Suppressor macrophage treated with lipopolysaccharide for 4 hours (primary cell): ENCODE measurements around the gene WDR35.
"Not testable (repeated sequence)": the region's sequence is repeated elsewhere in the genome, so short reads cannot be mapped to it uniquely, and the experiment has no call there.

Experiments used
- DNase-seq: peaks from one replicate; pipeline ENCODE4 v3.0.0-alpha.2; 2020

The WDR35 gene

DNA sequence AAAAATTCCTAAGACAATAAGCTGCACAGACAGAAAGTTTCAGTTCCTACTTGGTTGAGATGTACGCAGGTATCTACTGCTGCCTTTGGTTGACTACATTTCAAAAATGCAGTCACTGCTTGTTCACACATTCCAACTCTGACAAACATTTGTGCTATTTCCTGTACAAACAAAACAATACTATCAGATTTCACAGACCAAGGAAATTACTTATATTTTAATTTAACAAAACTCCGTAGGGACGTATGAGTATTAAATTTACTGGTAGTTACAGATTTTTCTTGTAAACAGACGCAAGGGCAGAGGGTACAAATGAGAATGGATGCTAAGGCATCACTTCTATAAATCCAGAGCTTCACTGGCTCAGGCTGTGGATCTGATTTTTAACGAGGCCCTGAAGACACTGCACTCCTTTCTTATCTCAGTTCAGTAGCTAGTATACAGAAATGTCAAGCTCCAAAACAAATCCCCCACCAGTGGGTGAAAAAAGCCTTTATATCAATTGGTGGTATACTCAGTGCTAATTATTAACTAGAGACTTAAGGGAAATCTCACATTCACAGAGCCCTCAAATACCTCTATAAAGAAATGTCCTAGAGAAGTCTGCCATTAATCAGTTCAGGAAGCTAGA is 56.4 kb downstream of the WDR35 start:
- DNase-seq: no peak

GRCh38 chr2:19932928-19933327 is 57.0 kb downstream of the WDR35 start:
- no peak for DNase-seq

DNA sequence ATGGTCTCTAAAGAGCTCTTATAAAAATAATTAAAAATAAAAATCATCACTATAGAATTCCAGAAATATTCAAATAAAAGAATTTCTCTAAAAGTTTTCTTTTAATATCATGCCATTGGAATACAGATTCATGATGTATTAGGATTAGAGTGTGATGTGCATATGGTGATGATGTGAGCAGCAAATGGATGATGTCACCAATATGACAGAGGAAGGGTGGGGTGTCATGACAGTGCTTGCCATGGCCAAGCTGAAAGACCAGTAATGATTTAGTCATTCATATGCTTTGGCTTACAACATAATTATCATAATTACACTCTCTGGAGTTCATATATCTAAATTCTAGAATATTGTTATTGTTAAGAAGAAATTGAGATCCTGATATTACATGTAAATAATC is 60.7 kb downstream of the WDR35 start:
- DNase-seq: no peak

- DNase-seq: not testable (repeated sequence)
These were observed 62.1 kb downstream of the WDR35 start for GRCh38 chr2:19927816-19928215.

- DNase-seq: not testable (repeated sequence)
These were observed 65.4 kb downstream of the WDR35 start for GRCh38 chr2:19924526-19924925.

- DNase-seq: not testable (repeated sequence)
These were observed 67.7 kb downstream of the WDR35 start for GRCh38 chr2:19922188-19922587.

GRCh38 chr2:19916385-19916950 is 73.4 kb downstream of the WDR35 start:
- no peak for DNase-seq

DNA sequence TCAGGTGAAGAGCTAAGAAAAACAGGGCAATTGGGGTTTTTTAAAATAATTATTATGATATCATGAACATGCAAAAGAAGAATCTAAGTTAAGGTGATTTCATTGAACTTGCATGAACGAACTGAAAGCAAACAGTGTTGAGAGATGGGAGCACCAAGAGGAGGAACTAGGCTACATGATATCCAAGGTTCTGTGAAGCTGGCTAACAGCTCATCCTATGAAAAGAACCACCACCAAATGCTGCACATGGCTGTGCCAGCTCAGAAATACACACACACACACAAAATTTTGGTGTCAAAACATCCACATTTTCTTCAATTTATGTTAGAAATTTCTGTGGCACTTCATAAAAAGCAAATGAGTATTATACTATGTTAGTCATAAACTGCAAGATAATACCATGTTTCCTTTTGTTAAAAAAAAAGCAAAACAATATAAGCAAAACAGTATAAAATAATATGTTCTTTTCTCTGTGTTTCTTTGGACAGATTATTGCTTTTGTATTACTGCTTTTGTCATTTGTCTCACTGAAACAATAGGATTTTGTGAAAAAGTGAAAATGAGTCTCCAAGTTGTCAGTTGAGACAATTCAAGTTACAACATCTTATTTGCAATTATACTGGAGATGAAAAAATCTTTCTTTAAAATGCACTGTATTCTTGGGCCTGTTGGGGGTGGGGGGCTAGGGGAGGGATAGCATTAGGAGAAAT is 75.5 kb downstream of the WDR35 start:
- no peak for DNase-seq

DNA sequence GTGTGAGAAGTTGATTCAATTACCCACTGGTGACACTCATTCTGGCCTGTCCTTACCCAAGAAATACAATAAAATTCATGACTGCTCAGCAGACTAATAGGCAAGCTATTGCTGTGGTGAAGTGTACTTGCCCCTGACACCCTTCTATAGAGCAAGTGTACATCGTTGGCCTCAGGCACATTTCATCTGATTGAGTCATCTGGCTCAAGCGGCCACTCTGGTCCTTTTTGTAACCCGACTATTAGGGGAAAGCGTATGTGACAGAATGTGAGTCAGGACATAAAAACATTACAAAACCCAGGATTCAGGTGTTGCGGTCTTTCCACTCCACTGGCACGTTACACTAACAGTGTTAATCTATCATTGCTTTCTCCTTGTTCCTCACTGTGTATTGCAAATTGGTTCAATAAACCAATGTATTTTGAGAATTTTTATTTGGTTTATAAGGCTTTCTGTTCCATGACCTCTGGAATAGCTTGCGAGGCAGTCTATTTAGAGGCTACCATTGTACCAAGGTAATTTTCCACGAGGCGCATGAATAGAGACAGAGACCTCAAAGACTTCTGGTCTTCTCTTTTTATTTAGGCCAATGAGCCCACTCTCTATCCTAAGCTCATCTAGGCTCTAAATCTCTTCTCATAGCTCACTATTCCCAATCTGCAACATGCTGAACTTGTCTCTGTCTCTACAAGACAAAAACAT is 77.9 kb downstream of the WDR35 start:
- no peak for DNase-seq

DNA sequence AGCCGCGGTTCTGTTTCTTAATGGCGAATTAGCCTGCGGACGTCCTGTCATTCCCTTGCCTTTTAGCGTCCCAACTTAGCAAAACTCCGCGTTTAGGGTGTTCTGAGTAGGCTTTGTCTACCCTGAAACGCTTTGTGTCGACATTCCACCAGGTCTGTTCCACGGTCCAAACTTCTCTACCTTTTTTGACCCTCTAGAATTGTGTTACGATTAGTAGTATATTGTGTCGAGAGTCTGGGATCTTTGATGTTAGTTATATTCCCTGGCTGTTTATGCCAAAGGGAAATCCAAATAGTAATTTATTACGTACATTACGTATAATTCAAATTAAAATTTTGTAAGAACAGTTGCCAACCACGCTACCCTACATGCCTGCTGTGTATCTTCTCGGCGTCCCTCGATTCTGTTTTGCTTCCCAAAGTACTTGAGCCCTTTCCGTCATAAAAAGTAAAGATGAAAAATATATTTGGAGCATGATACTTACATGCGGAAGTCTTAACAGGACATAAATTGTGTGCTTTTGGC is 87.6 kb downstream of the WDR35 start:
- peak; percentile 22 for DNase-seq

DNA sequence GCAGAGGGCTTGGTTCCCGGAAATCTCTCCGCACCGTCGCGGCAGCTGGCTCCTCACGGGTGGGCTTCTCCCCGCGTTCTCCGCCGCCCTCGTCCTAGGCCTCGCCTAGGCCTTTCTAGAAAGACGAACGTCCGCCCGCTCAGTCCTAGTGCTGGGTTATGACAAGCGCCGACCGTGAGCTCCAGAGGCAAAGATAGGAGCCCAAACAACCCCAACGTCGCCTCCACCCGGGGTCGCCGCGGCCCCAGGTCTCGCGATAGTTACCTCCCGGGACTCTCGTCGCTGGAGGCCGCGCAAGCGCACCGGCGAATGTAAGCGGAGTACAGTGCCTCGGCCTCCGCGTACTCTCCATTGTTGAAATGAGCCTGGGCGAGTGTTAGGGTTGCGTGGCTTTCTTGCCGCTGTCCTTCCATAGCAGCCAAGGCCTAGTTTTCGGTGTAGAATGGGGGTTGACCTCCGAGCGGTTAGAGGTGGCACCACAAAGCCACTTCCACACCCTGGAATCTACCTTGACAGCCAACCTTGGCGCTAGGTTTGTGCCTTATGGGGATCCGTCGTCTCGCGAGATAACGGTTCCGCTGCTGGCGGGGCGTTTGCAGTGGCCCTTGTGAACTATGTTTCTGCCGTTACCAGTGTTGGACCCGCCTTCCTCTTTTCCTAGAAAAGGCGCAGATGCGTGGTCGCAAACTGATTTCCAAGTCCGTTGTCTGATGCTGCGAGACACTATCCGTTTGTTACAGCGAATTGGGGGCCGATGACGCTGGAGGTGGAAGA is 88.3 kb downstream of the WDR35 start, which contains the start of gene TTC32:
Gene TTC32, minus strand, starts transcription at position 542 of the 774 bp plus-strand sequence. Its CDS starts 129 bp downstream, at position 413.
- peak; percentile 94 for DNase-seq

- DNase-seq: peak; percentile 54
These were observed 88.9 kb downstream of the WDR35 start for GRCh38 chr2:19900931-19901441.

DNA sequence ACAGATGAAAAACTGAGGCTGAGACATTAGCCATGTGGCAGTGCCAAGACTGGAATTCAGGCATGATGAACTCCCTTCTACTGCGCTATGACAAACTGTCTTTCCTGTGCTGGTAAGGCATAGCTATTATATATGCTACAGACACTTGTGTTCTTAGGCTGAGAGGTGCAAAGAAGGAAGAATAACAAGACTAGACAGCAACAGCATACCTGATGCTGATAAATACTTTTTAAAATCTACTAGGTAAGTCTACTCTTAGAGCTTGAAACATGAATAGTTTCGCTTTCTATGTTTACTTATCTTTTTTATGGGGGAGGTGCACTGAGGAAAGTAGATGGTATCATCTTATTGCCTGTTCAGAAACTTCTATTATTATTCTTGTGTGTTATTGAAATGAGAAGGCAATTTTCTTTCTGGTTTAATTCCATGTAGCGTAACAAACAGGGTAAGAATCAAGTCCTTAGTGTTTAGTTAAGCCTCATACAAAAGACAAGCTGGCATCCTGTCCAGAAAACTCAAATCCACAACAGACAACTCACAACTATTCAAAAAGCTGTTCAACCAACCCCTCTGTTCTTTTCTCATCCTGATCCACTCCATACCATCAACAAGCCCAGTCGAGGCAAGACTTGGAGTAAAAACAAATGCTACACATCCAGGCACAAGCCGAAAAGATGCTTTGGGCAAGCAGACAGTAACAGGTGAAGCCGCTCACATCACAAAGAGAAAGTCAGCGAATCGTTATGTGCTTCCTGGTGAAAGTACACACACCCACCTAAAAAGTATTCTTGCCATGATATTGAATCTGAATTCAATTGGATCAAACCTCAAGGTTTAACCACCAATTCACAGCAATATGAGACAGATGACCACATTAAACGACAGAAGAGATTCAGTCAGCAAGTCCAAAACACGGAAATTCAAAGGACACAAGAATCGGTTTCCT is 89.6 kb downstream of the WDR35 start:
- DNase-seq: no peak

DNA sequence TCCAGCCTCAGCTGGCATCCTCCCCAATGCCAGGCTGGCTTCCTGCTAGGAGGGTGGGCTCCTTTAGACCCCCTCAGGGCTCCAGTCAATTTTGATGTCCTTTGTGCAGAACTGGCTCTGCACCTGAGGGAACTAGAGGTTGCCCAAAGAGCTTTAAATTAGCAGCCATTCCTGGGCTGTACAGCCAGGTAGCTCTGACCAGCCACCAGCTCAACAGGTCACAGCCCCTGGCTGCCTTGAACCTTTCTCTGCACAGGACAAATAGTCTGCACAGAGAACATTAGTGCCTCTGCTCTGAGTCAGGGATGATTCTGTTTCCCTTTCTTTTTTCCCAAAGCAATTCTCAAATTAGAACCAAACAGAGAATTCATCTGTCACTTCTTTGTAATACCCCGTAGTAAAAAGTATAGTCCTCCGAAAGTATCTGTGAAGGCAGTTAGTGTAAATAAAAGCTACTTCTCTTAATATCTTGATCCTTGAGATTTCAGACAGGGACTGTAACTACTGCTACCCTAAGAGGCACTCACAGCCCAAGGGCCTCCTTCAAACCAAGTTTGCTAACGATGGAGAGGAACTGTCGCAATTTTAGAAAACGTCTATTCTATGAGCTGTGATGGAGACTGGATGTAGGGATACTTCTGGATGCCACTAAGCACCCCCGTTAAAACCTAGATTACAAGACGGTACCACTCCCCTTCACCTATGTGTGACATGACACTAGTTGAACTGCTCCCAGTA is 91.1 kb downstream of the WDR35 start:
- no peak for DNase-seq

GRCh38 chr2:19897623-19898245 is 92.2 kb downstream of the WDR35 start:
- DNase-seq: no peak

DNA sequence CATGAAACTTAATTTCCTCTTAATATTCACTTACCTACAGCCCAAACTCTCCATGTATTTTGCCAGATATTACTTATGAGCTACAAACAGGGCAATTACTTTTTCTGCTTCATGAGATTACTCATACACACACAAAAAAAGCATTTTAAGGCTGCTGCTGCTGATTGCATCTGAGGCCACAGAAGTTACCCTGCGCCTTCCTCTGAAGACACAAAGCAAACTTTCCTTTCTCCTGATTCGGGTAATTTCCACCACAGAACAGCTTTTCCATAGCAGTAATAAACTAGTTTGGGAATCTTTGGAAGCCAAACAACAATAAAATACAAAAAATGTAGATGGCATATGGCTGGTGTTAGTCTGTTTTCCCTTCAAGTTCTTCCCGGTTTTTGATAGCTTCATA is 94.4 kb downstream of the WDR35 start:
- no peak for DNase-seq

- no peak for DNase-seq
These were observed 95.6 kb downstream of the WDR35 start for GRCh38 chr2:19894134-19894792.

DNA sequence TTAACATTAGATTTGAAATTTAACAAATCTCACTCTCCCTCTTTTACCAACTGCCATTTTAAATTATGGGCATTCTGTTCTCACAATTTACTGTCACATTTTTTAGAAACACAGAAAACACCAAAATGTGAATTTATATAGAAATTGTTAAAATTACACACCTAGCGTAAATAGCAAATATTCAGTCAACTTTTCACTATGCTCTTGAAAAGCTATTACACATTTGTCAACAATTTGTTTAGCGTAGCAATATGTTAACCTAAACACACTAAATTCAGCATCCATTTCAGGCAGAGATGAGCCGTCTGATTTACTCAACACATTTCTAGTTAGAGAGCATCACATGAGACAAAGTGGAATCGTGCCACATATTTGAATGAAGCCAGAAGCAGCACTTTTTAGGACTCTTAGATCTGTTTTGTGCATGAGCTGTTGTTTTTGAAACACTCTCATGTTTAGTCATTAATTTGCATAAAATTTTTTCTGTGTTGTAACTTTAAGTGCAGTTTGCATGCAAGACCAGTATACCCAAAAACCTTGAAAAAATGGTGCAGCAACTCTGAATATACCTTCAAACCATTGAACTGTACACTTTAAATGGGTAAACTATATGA is 96.3 kb downstream of the WDR35 start:
- DNase-seq: no peak

GRCh38 chr2:19891971-19892370 is 97.9 kb downstream of the WDR35 start:
- DNase-seq: peak; percentile 77
